ENCODE measurements around the gene PCED1B. TPM values are rescaled to one million over a fixed set of nuclear protein-coding genes. Genes with fewer than 3 reads are reported as not detected.

PCED1B gene
- total and polyA plus RNA-seq, 2 experiments from 2014 or later, result 3.6 to 6.6 TPM

DNA sequence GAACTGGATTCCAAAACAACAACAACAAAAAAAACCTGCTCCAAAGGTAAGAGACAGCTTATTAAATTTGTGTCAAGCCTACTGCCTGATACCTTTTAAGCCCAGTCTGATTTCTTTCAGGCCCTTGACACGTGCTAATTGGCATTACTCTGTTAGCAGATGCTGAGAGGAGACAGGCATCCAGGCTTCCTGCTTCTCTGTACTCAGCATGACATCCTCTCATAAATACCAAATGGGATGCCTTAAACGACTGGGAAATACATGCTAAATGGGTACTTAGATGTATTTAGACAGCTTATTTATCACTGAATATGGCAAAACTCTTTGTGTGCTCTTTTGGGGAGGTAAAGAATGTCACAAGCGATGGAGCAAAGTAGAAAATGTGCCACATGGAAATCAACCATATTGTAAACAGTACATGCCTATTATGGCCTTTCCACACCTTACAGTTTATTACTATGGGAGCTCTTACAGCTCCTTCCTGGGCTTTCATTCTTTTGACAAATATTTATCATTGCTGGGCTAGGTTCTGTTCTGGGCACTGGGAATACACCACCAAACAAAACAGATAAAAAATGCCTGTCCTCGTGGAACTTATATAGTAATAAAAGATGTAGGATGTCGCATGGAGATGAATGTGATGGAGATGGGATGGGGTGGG lies 11.5 kb upstream of the PCED1B start:
- Histone ChIP-seq H3K9me2 (replicated peaks; ENCODE audit: insufficient read depth) (no peaks in the 10 kb centered on the region), H3K4me1 (ENCODE audit: insufficient read depth) (peaks cover 13% of the 10 kb centered on the region), H3K4me2 (no peak overlapping the region), H3K4me3 (no peak overlapping the region), H4K20me1 (ENCODE audit: insufficient read depth, poor library complexity, severe bottlenecking) (no peaks in the 10 kb centered on the region), H3K27me3 (no peaks in the 10 kb centered on the region), H3K79me2 (no peaks in the 10 kb centered on the region), H2AFZ (no peak overlapping the region), H3K9me3 (ENCODE audit: low read depth) (no peaks in the 10 kb centered on the region), H3K36me3 (replicated peaks; ENCODE audit: insufficient read depth, low read depth) (no peaks in the 10 kb centered on the region), H3K27ac (no peak overlapping the region)
- 39% methylated on average over 5 of the region's 5 CpGs for WGBS (ENCODE audit: low lambda C conversion rate, missing lambda C conversion rate)
- TF ChIP-seq, protein P1, sequence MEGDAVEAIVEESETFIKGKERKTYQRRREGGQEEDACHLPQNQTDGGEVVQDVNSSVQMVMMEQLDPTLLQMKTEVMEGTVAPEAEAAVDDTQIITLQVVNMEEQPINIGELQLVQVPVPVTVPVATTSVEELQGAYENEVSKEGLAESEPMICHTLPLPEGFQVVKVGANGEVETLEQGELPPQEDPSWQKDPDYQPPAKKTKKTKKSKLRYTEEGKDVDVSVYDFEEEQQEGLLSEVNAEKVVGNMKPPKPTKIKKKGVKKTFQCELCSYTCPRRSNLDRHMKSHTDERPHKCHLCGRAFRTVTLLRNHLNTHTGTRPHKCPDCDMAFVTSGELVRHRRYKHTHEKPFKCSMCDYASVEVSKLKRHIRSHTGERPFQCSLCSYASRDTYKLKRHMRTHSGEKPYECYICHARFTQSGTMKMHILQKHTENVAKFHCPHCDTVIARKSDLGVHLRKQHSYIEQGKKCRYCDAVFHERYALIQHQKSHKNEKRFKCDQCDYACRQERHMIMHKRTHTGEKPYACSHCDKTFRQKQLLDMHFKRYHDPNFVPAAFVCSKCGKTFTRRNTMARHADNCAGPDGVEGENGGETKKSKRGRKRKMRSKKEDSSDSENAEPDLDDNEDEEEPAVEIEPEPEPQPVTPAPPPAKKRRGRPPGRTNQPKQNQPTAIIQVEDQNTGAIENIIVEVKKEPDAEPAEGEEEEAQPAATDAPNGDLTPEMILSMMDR (IDR thresholded peaks at IDR 0.05; ENCODE audit: poor library complexity), result no peak
- TF ChIP-seq EZH2phosphoT487 (IDR thresholded peaks at IDR 0.05; ENCODE audit: low read depth, severe bottlenecking, unreplicated experiment) (no peak), EZH2 (IDR thresholded peaks at IDR 0.05; ENCODE audit: borderline replicate concordance) (no peak)
- DNase-seq (ENCODE audit: low spot score), result no peak

DNA sequence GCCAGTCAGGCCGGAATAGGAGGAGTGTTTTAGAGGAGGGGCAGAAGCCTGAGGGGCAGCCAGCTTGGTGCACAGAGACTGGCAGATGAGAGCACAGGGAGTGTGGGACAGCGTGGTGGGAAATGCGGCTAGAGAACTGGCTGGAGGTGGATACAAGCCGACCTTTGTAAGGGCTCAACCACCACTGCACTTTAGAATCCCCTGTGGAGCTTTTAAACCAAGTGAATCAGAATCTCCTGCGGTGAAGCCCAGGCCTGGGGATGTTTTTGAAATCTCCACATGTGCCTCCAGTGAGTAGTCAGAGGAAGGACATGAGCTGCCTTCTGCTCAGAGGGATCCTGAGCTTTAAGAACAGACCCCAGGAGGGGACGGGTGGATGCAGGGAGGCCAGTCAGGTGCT lies 10.9 kb upstream of the PCED1B start:
- Histone ChIP-seq H3K27ac (no peak overlapping the region), H3K27me3 (no peaks in the 10 kb centered on the region), H3K36me3 (replicated peaks; ENCODE audit: insufficient read depth, low read depth) (no peaks in the 10 kb centered on the region), H3K4me1 (ENCODE audit: insufficient read depth) (peaks cover 13% of the 10 kb centered on the region), H3K4me3 (no peak overlapping the region), H3K79me2 (no peaks in the 10 kb centered on the region), H4K20me1 (ENCODE audit: insufficient read depth, poor library complexity, severe bottlenecking) (no peaks in the 10 kb centered on the region), H3K9me2 (replicated peaks; ENCODE audit: insufficient read depth) (no peaks in the 10 kb centered on the region), H2AFZ (no peak overlapping the region), H3K4me2 (no peak overlapping the region), H3K9me3 (ENCODE audit: low read depth) (no peaks in the 10 kb centered on the region)
- WGBS (ENCODE audit: low lambda C conversion rate, missing lambda C conversion rate), result 63% methylated on average over 6 of the region's 6 CpGs
- no peak for DNase-seq (ENCODE audit: low spot score)
- no peak for TF ChIP-seq EZH2phosphoT487 (IDR thresholded peaks at IDR 0.05; ENCODE audit: low read depth, severe bottlenecking, unreplicated experiment)
- TF ChIP-seq EZH2 (IDR thresholded peaks at IDR 0.05; ENCODE audit: borderline replicate concordance), result no peak
- TF ChIP-seq, protein P1 (IDR thresholded peaks at IDR 0.05; ENCODE audit: poor library complexity), result no peak

GRCh38 chr12:47070310-47070709 lies 9.1 kb upstream of the PCED1B start:
- no peak overlapping the region for H3K4me2 ChIP-seq
- no peaks in the 10 kb centered on the region for H3K27me3 ChIP-seq
- H3K79me2 ChIP-seq, result no peaks in the 10 kb centered on the region
- H3K9me3 ChIP-seq (ENCODE audit: low read depth), result no peaks in the 10 kb centered on the region
- no peaks in the 10 kb centered on the region for H3K9me2 ChIP-seq (replicated peaks; ENCODE audit: insufficient read depth)
- DNase-seq (ENCODE audit: low spot score), result no peak
- H2AFZ ChIP-seq, result no peak overlapping the region
- WGBS (ENCODE audit: low lambda C conversion rate, missing lambda C conversion rate), result 94% methylated on average over 1 of the region's 1 CpG
- TF ChIP-seq, protein P1 (IDR thresholded peaks at IDR 0.05; ENCODE audit: poor library complexity), result no peak
- TF ChIP-seq EZH2phosphoT487 (IDR thresholded peaks at IDR 0.05; ENCODE audit: low read depth, severe bottlenecking, unreplicated experiment), result no peak
- no peak for TF ChIP-seq EZH2 (IDR thresholded peaks at IDR 0.05; ENCODE audit: borderline replicate concordance)
- H3K27ac ChIP-seq, result no peak overlapping the region
- no peak overlapping the region for H3K4me3 ChIP-seq
- H4K20me1 ChIP-seq (ENCODE audit: insufficient read depth, poor library complexity, severe bottlenecking), result no peaks in the 10 kb centered on the region
- H3K36me3 ChIP-seq (replicated peaks; ENCODE audit: insufficient read depth, low read depth), result no peaks in the 10 kb centered on the region
- peaks cover 13% of the 10 kb centered on the region for H3K4me1 ChIP-seq (ENCODE audit: insufficient read depth)
